Measurements from ENCODE around the gene GPRC5B. TPM values are rescaled to one million over a fixed set of nuclear protein-coding genes. Genes with fewer than 3 reads are reported as not detected.
A peak's percentile ranks its signal among the peaks of the same experiment; 100 is the strongest.

The GPRC5B gene
- total RNA-seq, 1 experiment from 2014 or later = 137 TPM

GRCh38 chr16:19857593-19858339, 26.9 kb downstream of the GPRC5B start:
- Histone ChIP-seq H3K27me3 (ENCODE audit: insufficient read depth, low read length) (no peaks in the 10 kb centered on the region), H3K79me2 (ENCODE audit: insufficient read depth, low read length) (no peaks in the 10 kb centered on the region), H4K91ac (ENCODE audit: insufficient read length, low read depth, low read length) (no peak overlapping the region), H3K4me1 (ENCODE audit: insufficient read depth, low read length) (peaks cover 31% of the 10 kb centered on the region), H3K18ac (ENCODE audit: insufficient read length, low read depth, low read length) (no peak overlapping the region), H3K27ac (ENCODE audit: insufficient read length, low read depth, low read length) (no peak overlapping the region), H3K56ac (ENCODE audit: insufficient read length, low read depth, low read length) (no peak overlapping the region), H3K9me3 (ENCODE audit: control insufficient read depth, low read depth, low read length) (no peaks in the 10 kb centered on the region), H4K5ac (ENCODE audit: insufficient read length, low read depth, low read length) (no peak overlapping the region), H4K8ac (replicated peaks; ENCODE audit: insufficient read length, low read depth, low read length) (no peak overlapping the region), H2BK5ac (ENCODE audit: insufficient read length, low read length) (no peak overlapping the region), H2BK120ac (ENCODE audit: low read depth, low read length, poor library complexity, severe bottlenecking) (no peak overlapping the region), H4K20me1 (ENCODE audit: control insufficient read depth, insufficient read depth, insufficient read length) (no peaks in the 10 kb centered on the region), H3K9ac (ENCODE audit: extremely low read depth, insufficient read length, low read length) (no peak overlapping the region), H3K79me1 (ENCODE audit: insufficient read depth, low read depth, low read length, poor library complexity, severe bottlenecking) (no peaks in the 10 kb centered on the region), H3K4ac (ENCODE audit: low read depth, low read length) (no peak overlapping the region), H2BK12ac (ENCODE audit: insufficient read length, low read depth, low read length) (no peak overlapping the region), H2BK20ac (ENCODE audit: low read depth, low read length, poor library complexity, severe bottlenecking) (no peak overlapping the region), H2BK15ac (ENCODE audit: low read depth, low read length) (no peak overlapping the region), H3K14ac (ENCODE audit: insufficient read depth, low read length) (no peak overlapping the region), H3K23ac (ENCODE audit: insufficient read length, low read depth, low read length) (no peak overlapping the region), H3K23me2 (ENCODE audit: insufficient read length, low read depth, low read length, poor library complexity, severe bottlenecking) (no peaks in the 10 kb centered on the region), H3T11ph (ENCODE audit: low read length) (no peak overlapping the region), H3K4me2 (ENCODE audit: insufficient read depth, insufficient read length, low read length) (no peak overlapping the region), H2AK5ac (ENCODE audit: insufficient read length, low read length) (no peak overlapping the region), H2AFZ (ENCODE audit: low read length) (no peak overlapping the region)
- Mint-ChIP-seq H3K4me3 (peak overlapping the region in 1 of 2 experiments; percentile 33; a peak in 2 of 5 replicates), H3K4me1 (peaks cover 89 to 96% of the 10 kb centered on the region in 2 experiments), H3K27me3 (ENCODE audit: low read depth) (no peaks in the 10 kb centered on the region; the same call in 1 of the 2 replicates), H3K9me3 (no peaks in the 10 kb centered on the region), H3K36me3 (ENCODE audit: insufficient read depth in 1 of 3, low read depth in 3 of 3) (peaks cover 38 to 56% (median 39%) of the 10 kb centered on the region in 3 experiments; a peak in 6 of 7 replicates), H3K27ac (peak overlapping the region; percentile 66 to 96 (median 93))
- no peak for TF ChIP-seq CTCF (conservative IDR thresholded peaks at IDR 0.05)
- no CpG with 5 or more reads among the region's 16 CpGs for WGBS (ENCODE audit: extremely low coverage, insufficient read length, low lambda C conversion rate)
- no peak for DNase-seq

Measured in H9 (cell line).